ENCODE data around the gene TAS2R5. TPM values are rescaled to one million over a fixed set of nuclear protein-coding genes. Genes with fewer than 3 reads are reported as not detected.
A peak's percentile ranks its signal among the peaks of the same experiment; 100 is the strongest.
"Not testable (repeated sequence)": the region's sequence is repeated elsewhere in the genome, so short reads cannot be mapped to it uniquely, and the experiment has no call there.

Gene TAS2R5, protein sequence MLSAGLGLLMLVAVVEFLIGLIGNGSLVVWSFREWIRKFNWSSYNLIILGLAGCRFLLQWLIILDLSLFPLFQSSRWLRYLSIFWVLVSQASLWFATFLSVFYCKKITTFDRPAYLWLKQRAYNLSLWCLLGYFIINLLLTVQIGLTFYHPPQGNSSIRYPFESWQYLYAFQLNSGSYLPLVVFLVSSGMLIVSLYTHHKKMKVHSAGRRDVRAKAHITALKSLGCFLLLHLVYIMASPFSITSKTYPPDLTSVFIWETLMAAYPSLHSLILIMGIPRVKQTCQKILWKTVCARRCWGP
- total RNA-seq (2014; rRNA removed; shearing (Covaris generic)): 0.30 TPM in 1 of 2 replicates, not detected in the other

DNA sequence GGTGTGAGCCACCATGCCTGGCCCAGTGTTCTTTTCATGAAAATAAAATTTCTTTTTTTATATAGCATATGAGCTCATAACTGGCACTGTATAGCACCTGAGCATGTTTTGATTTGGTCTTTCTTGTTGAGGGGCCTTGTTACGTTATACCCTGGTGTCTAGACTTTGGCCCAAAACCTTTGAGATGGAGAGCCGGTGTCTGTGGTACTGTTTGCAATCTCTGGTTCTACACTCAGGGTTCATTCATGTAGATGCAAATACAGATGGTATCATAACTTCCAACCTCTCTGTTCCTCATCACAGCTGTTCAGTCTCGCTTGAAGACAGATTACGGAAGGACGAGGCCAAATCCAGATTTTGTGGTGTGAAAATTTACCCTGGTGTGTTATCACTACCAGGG is at the start of gene TAS2R5:
TSS of gene TAS2R5 (plus strand) at position 301 of the 400 bp plus-strand sequence. CDS start 145 bp downstream, outside the sequence.
- DNase-seq (ENCODE audit: low read depth): no peak

DNA sequence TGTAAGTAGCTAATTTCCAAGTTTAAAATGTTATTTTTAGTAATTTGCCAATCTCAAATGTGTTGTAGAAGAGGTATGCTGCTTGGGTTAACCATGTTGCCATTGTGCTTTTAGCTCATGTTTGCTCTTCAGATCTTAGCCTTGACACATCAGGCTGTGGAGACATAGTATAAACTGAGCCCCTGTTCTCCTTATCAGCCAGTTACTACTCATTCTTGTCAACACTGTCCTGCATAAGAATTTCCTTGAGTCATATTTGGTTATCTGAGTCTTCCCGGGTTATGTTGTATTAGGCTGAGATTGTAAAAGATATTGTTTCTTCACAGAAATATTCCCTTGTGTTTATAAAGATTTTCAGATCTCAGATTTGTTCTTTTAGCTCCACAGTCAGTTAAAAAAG is 47.8 kb upstream of the TAS2R5 start:
- no peak for DNase-seq (ENCODE audit: low read depth)

DNA sequence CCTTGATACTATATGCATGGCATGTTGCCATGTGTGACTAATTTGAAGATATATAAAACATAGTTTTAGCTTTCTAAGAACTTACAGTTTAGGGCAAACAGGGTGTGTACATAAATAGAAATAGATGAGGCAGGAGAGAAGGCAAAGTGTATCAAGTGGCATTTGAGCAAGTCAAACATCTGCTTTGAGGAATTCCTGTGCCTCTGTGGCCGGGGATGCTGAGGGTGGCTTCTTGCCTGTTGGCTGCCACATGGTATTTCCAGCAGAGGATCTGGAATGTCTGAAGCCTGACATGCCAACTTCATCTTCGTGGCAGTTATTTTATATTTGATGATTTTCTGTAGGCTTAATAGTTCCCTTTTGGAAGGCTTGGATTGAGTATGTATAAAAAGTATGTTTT is 45.9 kb upstream of the TAS2R5 start:
- DNase-seq (ENCODE audit: low read depth): no peak

DNA sequence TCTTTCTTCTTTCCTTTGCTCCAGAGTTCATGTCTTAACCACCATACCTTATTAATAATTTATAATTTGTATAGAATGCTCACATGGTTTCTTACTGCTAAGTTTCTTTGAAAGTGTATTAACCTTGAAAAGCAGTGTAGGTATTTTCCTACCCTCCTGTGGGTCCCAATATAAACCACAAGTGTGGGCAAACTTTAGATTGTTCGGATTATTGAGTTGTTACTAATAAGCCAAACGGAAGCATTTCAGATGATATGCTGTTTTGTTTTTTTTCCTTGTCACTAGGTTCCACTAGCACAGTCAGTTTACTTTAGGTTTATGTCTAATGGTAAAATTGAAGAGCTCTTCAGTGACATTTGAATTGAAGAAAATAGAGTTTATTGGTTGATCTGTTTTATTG is 41.6 kb upstream of the TAS2R5 start:
- peak; percentile 61 for DNase-seq (ENCODE audit: low read depth)

DNA sequence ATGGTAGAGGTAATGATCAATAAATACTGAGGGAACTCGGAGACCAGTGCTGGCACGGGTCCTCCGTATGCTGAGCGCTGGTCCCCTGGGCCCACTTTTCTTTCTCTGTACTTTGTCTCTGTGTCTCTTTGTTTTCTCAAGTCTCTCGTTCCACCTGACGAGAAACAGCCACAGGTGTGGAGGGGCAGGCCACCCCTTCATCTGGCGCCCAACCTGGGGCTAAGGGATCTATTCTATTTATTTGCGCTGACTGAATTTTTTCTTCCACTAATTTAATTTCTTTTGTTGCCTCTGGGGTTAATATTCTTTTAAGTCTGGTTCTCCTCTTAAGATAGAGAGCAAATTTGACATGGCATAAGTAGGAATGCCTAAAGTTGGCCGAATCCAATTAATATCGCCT is 38.1 kb upstream of the TAS2R5 start:
- peak; percentile 25 for DNase-seq (ENCODE audit: low read depth)

DNA sequence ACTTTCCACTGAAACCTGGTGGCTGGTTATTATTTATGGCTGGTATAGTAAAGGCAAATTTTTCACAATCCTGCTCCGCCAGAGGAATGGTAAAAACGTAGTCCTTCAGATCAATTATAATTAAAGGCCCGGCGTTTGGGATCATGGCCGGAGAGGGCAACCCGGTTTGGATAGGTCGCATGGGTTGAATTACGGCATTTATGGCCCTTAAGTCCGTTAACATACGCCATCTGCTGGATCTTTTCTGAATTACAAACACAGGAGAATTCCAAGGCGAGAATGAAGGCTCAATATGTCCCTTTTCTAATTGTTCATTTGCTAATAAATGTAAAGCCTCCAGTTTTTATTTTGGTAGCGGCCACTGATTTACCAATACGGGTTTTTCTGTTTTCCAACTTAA is 37.4 kb upstream of the TAS2R5 start:
- no peak for DNase-seq (ENCODE audit: low read depth)

DNA sequence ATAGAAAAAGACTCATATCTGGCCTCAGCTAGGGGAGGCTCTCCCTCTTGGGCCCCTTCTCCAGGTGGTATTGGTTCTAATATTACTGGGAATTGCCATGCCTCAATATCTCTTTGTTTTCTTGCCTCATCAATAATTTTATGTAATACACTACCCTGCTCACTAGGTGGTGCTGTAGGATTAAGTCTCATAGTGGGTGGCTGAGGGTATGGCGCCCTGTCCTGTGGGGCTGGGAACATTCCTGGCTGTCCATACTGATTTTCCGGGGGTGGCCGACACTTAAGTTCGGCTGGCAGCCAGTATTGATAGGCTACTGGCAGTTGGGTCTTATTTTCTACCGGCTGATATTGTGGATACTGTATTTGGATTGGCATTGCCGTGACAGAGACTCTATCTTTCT is 35.1 kb upstream of the TAS2R5 start:
- DNase-seq (ENCODE audit: low read depth): peak; percentile 26

DNA sequence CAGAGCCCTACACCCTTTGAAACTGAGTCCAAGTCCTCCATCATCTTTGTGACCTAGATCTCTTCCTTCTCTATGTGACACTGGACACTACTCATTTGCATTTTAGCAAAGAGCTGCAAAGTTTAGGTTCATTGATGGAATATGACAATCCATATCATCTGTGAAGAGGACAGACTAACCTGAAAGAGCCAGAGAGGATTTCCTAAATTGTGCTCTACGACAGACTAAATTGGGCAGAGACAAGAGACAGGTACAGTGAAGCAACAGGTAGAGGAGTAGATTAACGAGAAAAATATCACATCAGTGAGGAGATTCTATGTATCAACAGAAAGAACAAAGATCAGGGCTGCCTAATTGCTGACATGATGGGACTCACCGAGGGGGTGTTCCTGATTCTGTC is 26.2 kb upstream of the TAS2R5 start, which contains the start of gene TAS2R3:
TSS of gene TAS2R3 (plus strand) at position 301 of the 400 bp plus-strand sequence. CDS start at position 363, 62 bp downstream.
- no peak for DNase-seq (ENCODE audit: low read depth)

DNA sequence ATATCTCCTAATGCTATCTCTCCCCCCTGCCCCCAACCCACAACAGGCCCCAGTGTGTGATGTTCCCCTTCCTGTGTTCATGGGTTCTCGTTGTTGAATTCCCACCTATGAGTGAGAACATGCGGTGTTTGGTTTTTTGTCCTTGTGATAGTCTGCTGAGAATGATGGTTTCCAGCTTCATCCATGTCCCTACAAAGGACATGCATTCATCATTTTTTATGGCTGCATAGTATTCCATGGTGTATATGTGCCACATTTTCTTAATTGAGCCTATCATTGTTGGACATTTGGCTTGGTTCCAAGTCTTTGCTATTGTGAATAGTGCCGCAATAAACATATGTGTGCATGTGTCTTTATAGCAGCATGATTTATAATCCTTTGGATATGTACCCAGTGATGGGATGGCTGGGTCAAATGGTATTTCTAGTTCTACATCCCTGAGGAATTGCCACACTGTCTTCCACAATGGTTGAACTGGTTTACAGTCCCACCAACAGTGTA is 19.9 kb upstream of the TAS2R5 start:
- not testable (repeated sequence) for DNase-seq (ENCODE audit: low read depth)

DNA sequence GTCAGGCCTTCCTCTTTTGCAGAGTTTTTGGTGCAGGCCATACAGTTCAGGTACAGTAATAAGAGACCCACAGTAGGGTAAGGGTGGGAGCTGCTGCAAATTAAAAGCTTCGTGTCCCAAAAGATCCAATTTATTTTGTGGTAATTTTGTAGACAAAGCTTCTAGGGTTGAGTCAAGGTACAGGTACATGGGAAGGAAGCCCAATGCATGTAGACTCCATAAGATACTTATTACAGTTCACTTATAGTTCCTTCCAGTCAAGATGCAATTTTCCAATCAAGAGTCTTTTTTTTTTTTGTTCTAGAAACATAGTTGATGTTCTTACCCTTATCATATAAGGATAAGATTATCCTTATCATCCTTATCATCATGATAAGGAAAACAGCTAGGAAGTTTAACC is 13.6 kb upstream of the TAS2R5 start, which contains the start of gene TAS2R4:
TSS of gene TAS2R4 (plus strand) at position 301 of the 400 bp plus-strand sequence. CDS start 1,815 bp downstream, outside the sequence.
- no peak for DNase-seq (ENCODE audit: low read depth)

DNA sequence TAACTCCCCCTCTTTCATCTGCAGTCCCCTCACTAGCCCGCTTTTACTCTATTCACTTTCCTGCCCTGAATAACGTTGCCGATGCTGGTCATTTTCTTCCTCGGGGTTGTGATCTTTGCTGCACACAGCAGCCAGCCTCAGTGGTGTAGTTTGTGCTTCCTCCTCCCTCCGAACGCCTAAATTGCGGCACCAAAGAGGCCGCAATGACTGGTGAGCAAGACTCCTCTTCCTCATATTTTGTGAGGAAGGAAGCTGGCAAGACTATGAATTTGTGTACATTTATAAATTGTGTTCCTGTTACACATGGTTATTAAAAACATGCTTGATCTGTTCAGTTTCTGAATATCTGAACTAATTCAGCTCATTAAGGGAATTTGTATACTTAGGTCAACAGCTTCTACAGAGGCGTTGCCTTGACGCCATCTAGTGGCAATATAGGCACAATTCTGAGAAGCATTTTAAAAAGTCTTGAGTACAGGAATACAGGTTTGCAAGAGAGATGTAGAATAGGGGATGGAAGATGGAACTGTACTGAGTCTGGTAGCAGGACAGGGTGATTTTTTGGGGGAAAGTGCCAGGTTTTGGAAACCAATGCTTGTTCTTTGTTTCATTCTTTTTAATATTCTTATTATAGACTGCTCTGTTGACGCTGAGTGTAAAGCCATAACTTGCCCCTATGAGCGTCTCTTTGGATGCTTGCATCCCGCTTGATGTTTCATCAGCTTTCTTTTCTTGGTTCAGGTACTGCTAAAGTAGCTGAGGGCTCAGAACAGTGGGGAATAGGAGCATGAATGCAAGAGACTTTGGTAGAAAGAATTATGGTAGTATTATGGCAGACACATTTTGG is 4.1 kb upstream of the TAS2R5 start:
- DNase-seq (ENCODE audit: low read depth): peak; percentile 64

DNA sequence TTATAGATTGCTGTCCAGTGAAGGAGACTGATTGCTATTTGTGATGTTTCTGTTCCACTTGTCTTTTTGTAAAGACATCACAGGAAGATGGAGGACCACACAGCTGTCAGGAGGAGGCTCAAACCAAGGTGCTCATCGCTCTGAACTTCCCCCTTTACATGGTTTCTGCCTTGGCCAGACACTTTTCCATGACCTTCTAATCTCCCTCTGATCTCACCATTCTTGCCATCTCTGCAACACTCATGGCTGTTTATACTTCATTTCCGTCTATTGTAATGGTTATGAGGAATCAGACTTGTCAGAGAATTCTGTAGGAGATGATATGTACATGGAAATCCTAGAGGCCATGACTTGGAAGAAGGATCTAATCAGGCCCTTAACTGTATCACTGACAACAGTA is 1.7 kb upstream of the TAS2R5 start:
- DNase-seq (ENCODE audit: low read depth): no peak

DNA sequence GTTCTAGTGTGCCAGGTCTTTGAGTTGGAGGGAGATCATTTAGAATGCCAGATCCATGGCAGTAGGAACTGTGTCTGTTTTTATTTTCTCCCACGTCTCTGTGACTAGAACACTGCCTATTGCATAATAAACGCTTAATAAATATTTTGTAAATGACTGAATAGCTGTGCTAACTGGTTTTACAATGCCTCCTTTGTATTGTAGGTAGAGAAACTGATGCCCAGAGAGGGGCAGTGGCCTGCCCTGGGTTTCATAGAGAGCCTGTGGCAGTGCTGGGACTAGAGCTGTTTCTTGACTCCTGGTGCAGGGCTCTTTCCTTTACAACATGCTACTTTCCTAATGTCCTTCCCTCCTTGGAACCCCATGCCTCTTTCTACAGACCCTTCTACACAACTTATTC is 2.5 kb downstream of the TAS2R5 start:
- no peak for DNase-seq (ENCODE audit: low read depth)

DNA sequence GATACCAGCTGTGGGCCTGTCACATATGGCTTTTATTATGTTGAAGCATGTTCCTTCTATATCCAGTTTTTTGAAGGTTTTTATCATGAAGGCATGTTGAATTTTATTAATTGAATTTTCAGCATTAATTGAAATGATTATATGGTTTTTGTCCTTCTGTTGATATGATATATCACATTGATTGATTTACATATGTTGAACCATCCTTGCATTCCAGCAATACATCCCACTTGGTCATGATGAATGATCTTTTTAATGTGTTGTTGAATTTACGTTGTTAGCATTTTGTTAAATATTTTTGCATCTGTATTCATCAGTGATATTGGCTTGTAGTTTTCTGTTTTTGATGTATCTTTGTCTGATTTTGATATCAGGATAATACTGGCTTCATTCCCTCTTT is 30.1 kb downstream of the TAS2R5 start:
- no peak for DNase-seq (ENCODE audit: low read depth)

DNA sequence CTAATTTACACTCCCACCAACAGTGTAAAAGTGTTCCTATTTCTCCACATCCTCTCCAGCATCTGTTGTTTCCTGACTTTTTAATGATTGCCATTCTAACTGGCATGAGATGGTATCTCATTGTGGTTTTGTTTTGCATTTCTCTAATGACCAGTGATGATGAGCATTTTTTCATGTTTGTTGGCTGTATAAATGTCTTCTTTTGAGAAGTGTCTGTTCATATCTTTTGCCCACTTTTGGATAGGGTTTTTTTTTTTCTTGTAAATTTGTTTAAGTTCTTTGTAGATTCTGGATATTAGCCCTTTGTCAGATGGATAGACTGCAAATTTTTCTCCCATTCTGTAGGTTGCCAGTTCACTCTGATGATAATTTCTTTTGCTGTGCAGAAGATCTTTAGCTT is 32.4 kb downstream of the TAS2R5 start:
- not testable (repeated sequence) for DNase-seq (ENCODE audit: low read depth)

DNA sequence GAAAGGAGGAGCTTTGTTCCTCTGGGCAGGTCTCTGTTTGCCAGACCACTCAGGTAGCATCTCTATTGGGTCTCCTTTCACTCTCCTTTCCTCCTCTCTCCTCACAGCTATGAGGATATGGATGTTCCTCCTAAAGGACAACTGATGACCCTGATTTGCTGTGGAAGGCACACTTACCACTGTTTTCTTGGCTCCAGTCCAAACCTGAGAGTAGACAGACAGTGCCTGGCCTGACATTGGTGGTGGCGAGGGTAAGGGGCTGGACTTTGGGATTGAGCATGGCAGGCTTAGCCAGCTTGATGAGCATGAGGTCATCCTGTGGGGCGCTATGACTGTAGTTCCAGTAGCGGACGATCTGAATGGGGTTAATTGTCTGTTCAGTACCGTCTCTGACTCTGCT is 47.7 kb downstream of the TAS2R5 start:
- no peak for DNase-seq (ENCODE audit: low read depth)

DNA sequence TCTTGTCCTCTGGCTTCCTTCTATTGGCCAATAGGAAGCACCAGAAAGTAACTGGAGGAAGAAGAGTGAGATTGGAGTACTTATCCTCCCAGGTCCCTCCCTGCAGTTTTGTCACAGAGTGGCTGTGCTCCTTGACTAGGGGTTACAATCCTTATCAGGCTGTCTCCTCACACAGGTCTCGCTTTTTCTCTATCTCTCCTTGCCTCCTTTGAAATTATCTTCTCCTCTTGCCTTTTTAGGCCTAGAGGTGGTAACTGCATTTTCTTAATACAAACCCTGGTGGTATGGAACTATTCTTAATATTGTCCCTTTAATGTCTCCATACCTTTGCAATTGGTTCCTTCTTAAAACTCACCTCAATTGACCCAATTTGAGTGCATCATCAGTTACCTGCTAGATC is 48.6 kb downstream of the TAS2R5 start:
- no peak for DNase-seq (ENCODE audit: low read depth)

DNA sequence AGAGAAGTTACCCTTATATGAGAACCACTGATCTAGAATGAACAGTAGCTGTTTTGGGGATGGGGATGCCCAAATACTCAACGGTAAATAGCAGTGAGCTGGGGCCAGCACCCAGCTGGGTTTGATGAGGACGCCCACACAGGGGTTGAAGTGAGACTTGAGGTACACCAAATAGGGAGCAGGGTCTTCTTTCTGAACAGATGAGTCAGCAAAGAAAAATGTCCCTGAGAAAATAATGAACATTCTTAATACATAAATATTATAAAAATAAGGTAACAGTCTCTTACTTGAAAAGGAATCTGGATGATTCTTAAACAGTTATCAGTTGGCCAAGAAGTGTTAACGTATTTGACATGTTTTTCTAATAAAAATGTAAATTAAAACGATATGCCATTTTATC is 49.2 kb downstream of the TAS2R5 start:
- DNase-seq (ENCODE audit: low read depth): no peak

DNA sequence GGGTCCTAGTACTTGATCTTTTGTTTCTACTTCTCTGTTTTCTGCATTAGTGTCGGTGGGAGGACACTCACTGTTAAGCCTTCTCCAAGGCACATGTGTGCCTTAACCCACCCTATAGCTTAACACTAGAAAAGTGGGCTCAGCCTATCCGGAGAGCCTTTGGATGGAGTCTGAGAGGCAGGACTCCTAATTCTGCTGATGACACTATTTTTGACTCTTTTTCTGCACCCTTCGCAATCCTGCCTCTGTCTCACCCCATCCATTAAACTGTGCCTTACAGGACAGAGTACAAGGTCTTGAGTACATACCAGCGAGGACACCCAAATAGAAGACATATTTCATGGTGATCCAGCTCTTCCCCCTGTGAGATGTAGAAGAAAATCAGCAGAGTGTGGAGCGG is 50.7 kb downstream of the TAS2R5 start:
- no peak for DNase-seq (ENCODE audit: low read depth)
